Right ventricle myocardium superior (tissue), 1 donor: ENCODE results near the gene TMCC2. TPM values are rescaled to one million over a fixed set of nuclear protein-coding genes. Genes with fewer than 3 reads are reported as not detected.

Experiments used
- ATAC-seq: fragments of 200-7000 bp; cut with Tn5 transposase; one replicate; pipeline ENCODE4 v1.9.1; 2020; ENCODE audit warnings: mild to moderate bottlenecking; ENCODE audit not compliant: poor library complexity
- DNase-seq: peaks from one replicate; pipeline ENCODE4 v3.0.0-alpha.2; 2020
- intact Hi-C: fragments of 100-400 bp; cut with DNase I; formaldehyde crosslinking; loops from one replicate; pipeline ENCODE4 v1.11.2; 2022
- total RNA-seq: library from RNA; stranded (reverse); fragmentation: NEBNext Ultra II Directional; extraction: Animal tissue kit (Norgen Biotek cat#: 25700); gene quantifications from one replicate; pipeline ENCODE4 v1.2.1, GENCODE V29; 2021
- donor health status: DM: no; HTN: yes; CAD: no; lungs with severe emphysema.

The TMCC2 gene
- total RNA-seq, 1 donor from 2014 or later: 1.3 TPM

- intact Hi-C loops: no loop called here
- DNase-seq: no peak
- no peak for ATAC-seq
Observed at GRCh38 chr1:205310976-205311704, 83.4 kb downstream of the TMCC2 start.

GRCh38 chr1:205312866-205313562 lies 85.3 kb downstream of the TMCC2 start:
- intact Hi-C loops: no loop called here
- no peak for ATAC-seq

GRCh38 chr1:205313563-205314308 lies 86.0 kb downstream of the TMCC2 start:
- intact Hi-C loops: no loop called here
- DNase-seq (peak; percentile 73), ATAC-seq (peak; percentile 53)

More at GRCh38 chr1:205312866-205313562, 85.3 kb downstream of the TMCC2 start:
- no peak for DNase-seq

- intact Hi-C loops: no loop called here
- ATAC-seq (no peak), DNase-seq (no peak)
Observed at GRCh38 chr1:205315008-205315618, 87.4 kb downstream of the TMCC2 start.

- ATAC-seq (peak; percentile 32), DNase-seq (no peak)
- intact Hi-C loops: no loop called here
Observed at GRCh38 chr1:205316161-205316566, 88.4 kb downstream of the TMCC2 start.

- intact Hi-C loops: no loop called here
- peak; percentile 62 for ATAC-seq
- peak; percentile 87 for DNase-seq
Observed at GRCh38 chr1:205317311-205317917, 89.7 kb downstream of the TMCC2 start.

- DNase-seq (no peak), ATAC-seq (no peak)
- intact Hi-C loops: no loop called here
Observed at GRCh38 chr1:205318231-205318991, 90.7 kb downstream of the TMCC2 start.

- peak; percentile 79 for DNase-seq
Observed at GRCh38 chr1:205319081-205320018, 91.6 kb downstream of the TMCC2 start.

GRCh38 chr1:205321162-205321958 lies 93.6 kb downstream of the TMCC2 start, which contains the start of gene NUAK2:
Gene NUAK2, minus strand, starts transcription at chr1:205321745. Its CDS starts 117 bp downstream, at chr1:205321628.
- ATAC-seq: peak; percentile 93
- intact Hi-C loops: no loop called here
- peak; percentile 97 for DNase-seq

More at GRCh38 chr1:205319081-205320018, 91.6 kb downstream of the TMCC2 start:
- peak; percentile 44 for ATAC-seq
- intact Hi-C loops: no loop called here

- no peak for ATAC-seq
Observed at GRCh38 chr1:205321959-205322283, 94.2 kb downstream of the TMCC2 start.

More at GRCh38 chr1:205321959-205322283, 94.2 kb downstream of the TMCC2 start:
- intact Hi-C loops: no loop called here
- DNase-seq: no peak

Other genes starting within 250 kb of the TMCC2 start
- gene CNTN2, start 184.7 kb upstream of the TMCC2 start, total RNA-seq: 0.38 TPM
- 2.7 TPM for gene TMEM81, start 143.5 kb upstream of the TMCC2 start, total RNA-seq
- gene RBBP5, start 106.0 kb upstream of the TMCC2 start, total RNA-seq: 9.3 TPM
- gene DSTYK, start 16.2 kb upstream of the TMCC2 start, total RNA-seq: 5.3 TPM
- 1.2 TPM for gene NUAK2, start 93.8 kb downstream of the TMCC2 start, total RNA-seq
- 0.24 TPM for gene KLHDC8A, start 129.0 kb downstream of the TMCC2 start, total RNA-seq
- gene LEMD1, start 194.1 kb downstream of the TMCC2 start, total RNA-seq: not detected
- not detected for gene BLACAT1, start 228.1 kb downstream of the TMCC2 start, total RNA-seq